H1 (cell line): ENCODE measurements around the gene AMH. TPM values are rescaled to one million over a fixed set of nuclear protein-coding genes. Genes with fewer than 3 reads are reported as not detected.
A peak's percentile ranks its signal among the peaks of the same experiment; 100 is the strongest.

Experiments
- CTCF ChIA-PET: fragments of 300-600 bp; sonication (Branson Sonifier 250); formaldehyde crosslinking; loops from one replicate; lab custom pipeline; 2021; ENCODE audit not compliant: partially characterized antibody; lab: Charles Lee
- POLR2A ChIA-PET: fragments of 300-600 bp; sonication (Branson Sonifier 250); formaldehyde crosslinking; loops from one replicate; lab custom pipeline; 2021; ENCODE audit warnings: inconsistent platforms; ENCODE audit not compliant: partially characterized antibody; lab: Charles Lee
- DNase-seq, 2 experiments: peaks; one replicate each; pipeline versions ENCODE4 v3.0.0 to v3.0.0-alpha.2; 2010 to 2022; ENCODE audit warnings: low spot score in 2 of 2, low read depth in 1 of 2, mixed read lengths in 1 of 2
- FAIRE-seq: peaks from 2 replicates; lab custom pipeline; 2011; peaks lifted over from hg19 to GRCh38; lab: Jason Lieb, UNC
- H2AFZ ChIP-seq: 2 replicates; pipeline ENCODE4 v1.8.1; 2012; ENCODE audit warnings: low read length, inconsistent platforms
- H2AK5ac ChIP-seq: 2 replicates; pipeline ENCODE4 v1.6.1; 2013; ENCODE audit warnings: low read depth, low read length
- H2BK120ac ChIP-seq: replicated peaks from 2 replicates; pipeline ENCODE3; 2013; ENCODE audit warnings: low read depth, low read length, inconsistent platforms
- H2BK12ac ChIP-seq: 2 replicates; pipeline ENCODE4 v1.6.1; 2013; ENCODE audit warnings: low read depth, low read length
- H2BK15ac ChIP-seq: 2 replicates; pipeline ENCODE4 v1.6.1; 2013; ENCODE audit warnings: low read length
- H2BK20ac ChIP-seq: 2 replicates; pipeline ENCODE4 v1.6.1; 2013; ENCODE audit warnings: low read length
- H2BK5ac ChIP-seq: 2 replicates; pipeline ENCODE4 v1.6.1; 2013; ENCODE audit warnings: low read depth, low read length
- H3K14ac ChIP-seq: 2 replicates; pipeline ENCODE4 v1.6.1; 2013; ENCODE audit warnings: inconsistent platforms; ENCODE audit not compliant: insufficient read length
- H3K18ac ChIP-seq: 2 replicates; pipeline ENCODE4 v1.6.1; 2013; ENCODE audit warnings: low read length; ENCODE audit errors: extremely low read depth
- H3K23ac ChIP-seq: 2 replicates; pipeline ENCODE4 v1.6.1; 2013; ENCODE audit warnings: inconsistent platforms; ENCODE audit not compliant: insufficient read length
- H3K23me2 ChIP-seq: 2 replicates; pipeline ENCODE4 v1.6.1; 2013; ENCODE audit warnings: low read depth, low read length
- H3K27ac ChIP-seq: 2 replicates; pipeline ENCODE4 v1.6.1; 2011; ENCODE audit warnings: low read depth, low read length, inconsistent platforms
- H3K27me3 ChIP-seq, 4 experiments: replicated peaks in 1 of 4; 1 replicate in 1 of 4; 2 replicates in 3 of 4; pipeline versions ENCODE4 v1.6.1 to v1.8.1; 2011 to 2013; ENCODE audit warnings: low read length in 3 of 4, mild to moderate bottlenecking in 3 of 4, inconsistent platforms in 2 of 4, mixed read lengths in 2 of 4, moderate library complexity in 1 of 4; ENCODE audit not compliant: control insufficient read depth in 3 of 4, insufficient read depth in 3 of 4; ENCODE audit errors: extremely low read depth in 1 of 4
- H3K36me3 ChIP-seq, 4 experiments: 2 replicates each; pipeline versions ENCODE4 v1.6.1 to v1.8.1; 2011 to 2013; ENCODE audit warnings: mild to moderate bottlenecking in 4 of 4, low read length in 3 of 4, moderate library complexity in 2 of 4, control low read depth in 1 of 4, inconsistent platforms in 1 of 4; ENCODE audit not compliant: insufficient read depth in 4 of 4, control insufficient read depth in 2 of 4
- H3K4ac ChIP-seq: replicated peaks from 2 replicates; pipeline ENCODE3; 2013; ENCODE audit warnings: low read length, low read depth, mixed read lengths, inconsistent platforms; ENCODE audit not compliant: insufficient read length
- H3K4me1 ChIP-seq, 4 experiments: replicated peaks in 1 of 4; 1 replicate in 1 of 4; 2 replicates in 3 of 4; pipeline versions ENCODE4 v1.6.1 to v1.8.1; 2011 to 2013; ENCODE audit warnings: low read length in 3 of 4, inconsistent platforms in 2 of 4, mixed read lengths in 1 of 4; ENCODE audit not compliant: insufficient read depth in 4 of 4, control insufficient read depth in 3 of 4
- H3K4me2 ChIP-seq, 2 experiments: 2 replicates each; pipeline versions ENCODE4 v1.6.1 to v1.8.1; 2011 to 2013; ENCODE audit warnings: low read depth in 2 of 2, low read length in 2 of 2, control low read depth in 1 of 2, inconsistent platforms in 1 of 2, mild to moderate bottlenecking in 1 of 2; ENCODE audit not compliant: insufficient read depth in 1 of 2
- H3K4me3 ChIP-seq, 4 experiments: fragments of 200-600, 300-600 bp in 1 of 4; sonication (generic), shearing (Covaris generic), sonication (Bioruptor Twin) in 1 of 4; 2 replicates each; pipeline versions ENCODE4 v1.5.1 to v1.8.1; 2011 to 2016; ENCODE audit warnings: low read length in 4 of 4, low read depth in 3 of 4, control low read depth in 2 of 4, inconsistent platforms in 2 of 4, mild to moderate bottlenecking in 2 of 4, mixed read lengths in 1 of 4, moderate library complexity in 1 of 4; ENCODE audit not compliant: insufficient read depth in 2 of 4; ENCODE audit errors: extremely low read depth in 1 of 4
- H3K56ac ChIP-seq: replicated peaks from 2 replicates; pipeline ENCODE3; 2013; ENCODE audit warnings: low read depth, mild to moderate bottlenecking, mixed read lengths, low read length, inconsistent platforms; ENCODE audit not compliant: insufficient read length
- H3K79me1 ChIP-seq: 2 replicates; pipeline ENCODE4 v1.6.1; 2013; ENCODE audit warnings: low read depth, low read length, control low read depth
- H3K79me2 ChIP-seq, 2 experiments: 2 replicates each; pipeline versions ENCODE4 v1.6.1 to v1.8.1; 2012 to 2013; ENCODE audit warnings: low read length in 2 of 2, mild to moderate bottlenecking in 2 of 2, inconsistent platforms in 1 of 2; ENCODE audit not compliant: insufficient read depth in 2 of 2, control insufficient read depth in 1 of 2
- H3K9ac ChIP-seq, 4 experiments: replicated peaks in 1 of 4; 1 replicate in 1 of 4; 2 replicates in 3 of 4; pipeline versions ENCODE4 v1.6.1 to v1.8.1; 2011 to 2013; ENCODE audit warnings: low read depth in 3 of 4, low read length in 3 of 4, control low read depth in 2 of 4, mild to moderate bottlenecking in 2 of 4, moderate library complexity in 2 of 4, inconsistent platforms in 1 of 4; ENCODE audit errors: extremely low read depth in 1 of 4
- H3K9me3 ChIP-seq, 2 experiments: 2 replicates each; pipeline versions ENCODE4 v1.6.1 to v1.8.1; 2012 to 2013; ENCODE audit warnings: mild to moderate bottlenecking in 2 of 2, moderate library complexity in 2 of 2, control low read depth in 1 of 2, inconsistent platforms in 1 of 2, low read depth in 1 of 2, low read length in 1 of 2, mixed read lengths in 1 of 2; ENCODE audit not compliant: insufficient read depth in 2 of 2
- H4K20me1 ChIP-seq, 2 experiments: replicated peaks in 1 of 2; 2 replicates each; pipeline versions ENCODE3 to v1.8.1; 2011 to 2013; ENCODE audit warnings: inconsistent platforms in 2 of 2, low read length in 2 of 2, mild to moderate bottlenecking in 1 of 2; ENCODE audit not compliant: insufficient read depth in 2 of 2, control insufficient read depth in 1 of 2
- H4K5ac ChIP-seq: 2 replicates; pipeline ENCODE4 v1.6.1; 2013; ENCODE audit warnings: low read length, low read depth, mixed read lengths, inconsistent platforms; ENCODE audit not compliant: insufficient read length
- H4K8ac ChIP-seq: 2 replicates; pipeline ENCODE4 v1.8.0; 2013; ENCODE audit warnings: mild to moderate bottlenecking, moderate library complexity, low read length, inconsistent platforms; ENCODE audit not compliant: insufficient read depth; ENCODE audit errors: extremely low read depth
- H4K91ac ChIP-seq: replicated peaks from 2 replicates; pipeline ENCODE3; 2013; ENCODE audit warnings: low read length, mixed read lengths, inconsistent platforms; ENCODE audit not compliant: insufficient read length
- BRCA1 ChIP-seq: IDR thresholded peaks from 2 replicates; pipeline ENCODE4 v1.6.1; 2012; ENCODE audit warnings: low read depth, low read length, improper control_type of control experiment
- CHD1 ChIP-seq: IDR thresholded peaks from 2 replicates; pipeline ENCODE4 v1.6.1; 2012; ENCODE audit warnings: low read depth, low read length, improper control_type of control experiment
- POLR2AphosphoS5 ChIP-seq: IDR thresholded peaks from 2 replicates; pipeline ENCODE4 v1.6.1; 2011; ENCODE audit warnings: low read depth, low read length
- SUZ12 ChIP-seq: fragments of 200-600 bp; sonication (generic); IDR thresholded peaks from 2 replicates; pipeline ENCODE4 v1.6.1; 2012; ENCODE audit warnings: mild to moderate bottlenecking, inconsistent platforms, low read length, moderate library complexity, mixed read lengths
- WGBS, 2 experiments: shearing (Covaris generic) in 1 of 2; methylation state at CpG; one replicate each; pipeline versions ENCODE4 v1.1.6 to v1.1.7; 2013 to 2015; ENCODE audit warnings: low lambda C conversion rate in 2 of 2, mixed read lengths in 2 of 2, inconsistent platforms in 1 of 2, low coverage in 1 of 2, missing lambda C conversion rate in 1 of 2; ENCODE audit not compliant: insufficient replicate concordance in 2 of 2, insufficient coverage in 1 of 2, insufficient read length in 1 of 2; ENCODE audit errors: extremely low coverage in 1 of 2, missing lambda C conversion rate in 1 of 2; 5-methylcytosine and 5-hydroxymethylcytosine counted together
- polyA plus RNA-seq, 7 experiments: library from polyadenylated mRNA; depleted of rRNA in 3 of 7; stranded (reverse) in 5 of 7; unstranded in 2 of 7; fragments of >200 nt in 5 of 7; fragments of 200-250 nt in 2 of 7; gene quantifications; 1 replicate in 5 of 7; 2 replicates in 1 of 7; 4 replicates in 1 of 7; pipeline versions ENCODE4 v1.2.1 to v1.2.3, GENCODE V29; 2011 to 2013; ENCODE audit warnings: missing spikeins in 2 of 7, mixed read lengths in 2 of 7
- total RNA-seq: library from RNA; stranded (reverse); fragmentation: NEBNext Ultra II Directional; extraction: Animal tissue kit (Norgen Biotek cat#: 25700); gene quantifications from 2 replicates; pipeline ENCODE4 v1.2.1, GENCODE V29; 2021

Gene AMH
- total and polyA plus RNA-seq, 2 of the 8 experiments (the other 6 are each of a cell fraction or from before 2014, with no cell fraction given) = 10.5 to 15.4 TPM

- ChIA-PET POLR2A (interaction anchor here (1.0 to 10.3 kb wide), 6 partner anchors 11 to 75 kb away, joined by 3 to 206 read pairs (median 28); partner anchors contain the start of genes AMH and JSRP1), CTCF (interaction anchor here (0.5 to 4.1 kb wide), 7 partner anchors 11 to 1715 kb away, joined by 3 to 35 read pairs (median 4); no protein-coding TSS in a partner anchor)
- Histone ChIP-seq H3K27ac (no peak overlapping the region), H3K4ac (no peak overlapping the region), H3K56ac (no peak overlapping the region), H3K9ac (peak overlapping the region in 1 of 4 experiments; percentile 31; a peak in 1 of 7 replicates), H2AFZ (no peak overlapping the region), H3K27me3 (no peaks in the 10 kb centered on the region), H2BK5ac (peak overlapping the region; percentile 60), H3K23me2 (peaks cover 5% of the 10 kb centered on the region; the same call in 1 of the 2 replicates), H2AK5ac (no peak overlapping the region; the same call in 1 of the 2 replicates), H4K5ac (no peak overlapping the region), H2BK120ac (no peak overlapping the region), H2BK20ac (peak overlapping the region; percentile 72; the same call in 1 of the 2 replicates), H4K8ac (no peak overlapping the region), H3K4me3 (no peak overlapping the region), H3K9me3 (no peaks in the 10 kb centered on the region), H3K14ac (no peak overlapping the region), H2BK12ac (0 out of 2 replicates have a peak overlapping the region, but pooled peaks have one; percentile 17), H4K91ac (peak overlapping the region; percentile 6), H3K79me2 (peaks cover 44 to 72% of the 10 kb centered on the region in 2 experiments), H3K18ac (no peak overlapping the region; the same call in 1 of the 2 replicates), H3K36me3 (peaks cover 22 to 35% (median 31%) of the 10 kb centered on the region in 4 experiments), H3K23ac (no peak overlapping the region), H3K4me1 (peaks cover 0 to 21% (median 14%) of the 10 kb centered on the region in 4 experiments; a peak in 6 of 7 replicates), H3K4me2 (peak overlapping the region; percentile 7 to 93; a peak in 2 of 4 replicates), H2BK15ac (no peak overlapping the region), H4K20me1 (peaks cover 42 to 59% of the 10 kb centered on the region in 2 experiments), H3K79me1 (peaks cover 25% of the 10 kb centered on the region)
- no peak for DNase-seq
- FAIRE-seq = no peak
- TF ChIP-seq POLR2AphosphoS5 (peak; percentile 32; the same call in 1 of the 2 replicates), CHD1 (no peak), SUZ12 (no peak), BRCA1 (no peak)
- WGBS, 2 experiments = 95% methylated on average over 35 of the region's 41 CpGs; no CpG with 5 or more reads in 1 of the 2 experiments
Measured at GRCh38 chr19:2240881-2241760, 8.0 kb upstream of the AMH start.
